ENCODE data around the gene CATSPERD.

CATSPERD gene

GRCh38 chr19:5793188-5793587 is 72.8 kb downstream of the CATSPERD start:
- TF ChIP-seq GATA2 (IDR thresholded peaks at IDR 0.05; ENCODE audit: low read depth, low read length): no peak
- TF ChIP-seq GATA3 (IDR thresholded peaks at IDR 0.05; ENCODE audit: low read depth, low read length): no peak

GRCh38 chr19:5795382-5795919 is 75.0 kb downstream of the CATSPERD start:
- TF ChIP-seq GATA2 (IDR thresholded peaks at IDR 0.05; ENCODE audit: low read depth, low read length): no peak
- no peak for TF ChIP-seq GATA3 (IDR thresholded peaks at IDR 0.05; ENCODE audit: low read depth, low read length)

- TF ChIP-seq GATA3 (IDR thresholded peaks at IDR 0.05; ENCODE audit: low read depth, low read length): no peak
- TF ChIP-seq GATA2 (IDR thresholded peaks at IDR 0.05; ENCODE audit: low read depth, low read length): no peak
Measured at GRCh38 chr19:5798244-5798643, 77.8 kb downstream of the CATSPERD start.

GRCh38 chr19:5799247-5800241 is 79.1 kb downstream of the CATSPERD start:
- TF ChIP-seq GATA2 (IDR thresholded peaks at IDR 0.05; ENCODE audit: low read depth, low read length) (peak; percentile 95), GATA3 (IDR thresholded peaks at IDR 0.05; ENCODE audit: low read depth, low read length) (no peak)

GRCh38 chr19:5800361-5801270 is 80.2 kb downstream of the CATSPERD start:
- TF ChIP-seq GATA3 (IDR thresholded peaks at IDR 0.05; ENCODE audit: low read depth, low read length) (no peak), GATA2 (IDR thresholded peaks at IDR 0.05; ENCODE audit: low read depth, low read length) (no peak)

GRCh38 chr19:5801796-5802619 is 81.6 kb downstream of the CATSPERD start:
- TF ChIP-seq GATA3 (IDR thresholded peaks at IDR 0.05; ENCODE audit: low read depth, low read length): no peak
- no peak for TF ChIP-seq GATA2 (IDR thresholded peaks at IDR 0.05; ENCODE audit: low read depth, low read length)

GRCh38 chr19:5803441-5803751 is 83.0 kb downstream of the CATSPERD start:
- no peak for TF ChIP-seq GATA3 (IDR thresholded peaks at IDR 0.05; ENCODE audit: low read depth, low read length)
- no peak for TF ChIP-seq GATA2 (IDR thresholded peaks at IDR 0.05; ENCODE audit: low read depth, low read length)

GRCh38 chr19:5803752-5804515 is 83.5 kb downstream of the CATSPERD start:
- TF ChIP-seq GATA3 (IDR thresholded peaks at IDR 0.05; ENCODE audit: low read depth, low read length) (no peak), GATA2 (IDR thresholded peaks at IDR 0.05; ENCODE audit: low read depth, low read length) (no peak)

GRCh38 chr19:5804516-5805461 is 84.4 kb downstream of the CATSPERD start, which contains the start of gene NRTN:
NRTN (plus strand) TSS chr19:5805067; CDS start chr19:5824166, 19,099 bp downstream.
- TF ChIP-seq GATA2 (IDR thresholded peaks at IDR 0.05; ENCODE audit: low read depth, low read length) (no peak), GATA3 (IDR thresholded peaks at IDR 0.05; ENCODE audit: low read depth, low read length) (no peak)

- TF ChIP-seq GATA2 (IDR thresholded peaks at IDR 0.05; ENCODE audit: low read depth, low read length) (no peak), GATA3 (IDR thresholded peaks at IDR 0.05; ENCODE audit: low read depth, low read length) (no peak)
Measured at GRCh38 chr19:5805462-5806132, 85.2 kb downstream of the CATSPERD start.

- TF ChIP-seq GATA2 (IDR thresholded peaks at IDR 0.05; ENCODE audit: low read depth, low read length): no peak
- TF ChIP-seq GATA3 (IDR thresholded peaks at IDR 0.05; ENCODE audit: low read depth, low read length): no peak
Measured at GRCh38 chr19:5806133-5806489, 85.7 kb downstream of the CATSPERD start.
